HL-60 (cell line): ENCODE measurements around the gene OR2AG2.

Source experiments
- CTCF ChIP-seq: IDR thresholded peaks from one replicate; pipeline ENCODE4 v1.5.1; 2011; ENCODE audit warnings: low read length, control low read depth, inconsistent platforms; ENCODE audit not compliant: insufficient read depth
- POLR2AphosphoS5 ChIP-seq: IDR thresholded peaks from 2 replicates; pipeline ENCODE4 v1.6.1; 2012; ENCODE audit warnings: low read depth
- REST ChIP-seq: IDR thresholded peaks from 2 replicates; pipeline ENCODE4 v1.6.1; 2012; ENCODE audit warnings: low read depth; ENCODE audit not compliant: insufficient replicate concordance
- SPI1 ChIP-seq: IDR thresholded peaks from 2 replicates; pipeline ENCODE4 v1.6.1; 2012; ENCODE audit warnings: low read depth, mild to moderate bottlenecking, borderline replicate concordance

- TF ChIP-seq CTCF: no peak
- no peak for TF ChIP-seq REST
- TF ChIP-seq POLR2AphosphoS5: no peak
- TF ChIP-seq SPI1: no peak
Measured at GRCh38 chr11:6727971-6728760, 43.6 kb downstream of the OR2AG2 start.
